Loucy (cell line): Measurements from ENCODE around the gene SRBD1.

Source experiments
- H2AFZ ChIP-seq: fragments of 200-600 bp; sonication (generic); 2 replicates; pipeline ENCODE4 v1.6.0; 2016; ENCODE audit warnings: antibody characterized with exemption, mild to moderate bottlenecking, low read length, moderate library complexity
- H3F3A ChIP-seq: fragments of 200-600 bp; 2 replicates; pipeline ENCODE4 v1.6.0; 2016; ENCODE audit warnings: antibody characterized with exemption, low read depth, mild to moderate bottlenecking
- H3K27me3 ChIP-seq: fragments of 200-600 bp; sonication (generic); 2 replicates; pipeline ENCODE4 v1.6.1; 2014; ENCODE audit warnings: low read length, mild to moderate bottlenecking; ENCODE audit not compliant: insufficient read depth, poor library complexity, severe bottlenecking
- H3K36me3 ChIP-seq: fragments of 200-600 bp; sonication (generic); 2 replicates; pipeline ENCODE4 v1.6.1; 2016; ENCODE audit warnings: low read length; ENCODE audit not compliant: insufficient read depth
- H3K4me1 ChIP-seq: fragments of 200-600 bp; sonication (generic); 2 replicates; pipeline ENCODE4 v1.5.1; 2014; ENCODE audit warnings: low read length, mild to moderate bottlenecking; ENCODE audit not compliant: insufficient read depth, poor library complexity, severe bottlenecking
- H3K4me2 ChIP-seq: fragments of 200-600 bp; sonication (generic); 2 replicates; pipeline ENCODE4 v1.6.0; 2014; ENCODE audit warnings: antibody characterized with exemption, low read length, low read depth, mild to moderate bottlenecking; ENCODE audit not compliant: poor library complexity, severe bottlenecking
- H3K4me3 ChIP-seq: fragments of 200-600 bp; sonication (generic); 2 replicates; pipeline ENCODE4 v1.5.1; 2014; ENCODE audit warnings: low read length, mild to moderate bottlenecking, mixed read lengths; ENCODE audit not compliant: poor library complexity, severe bottlenecking
- H3K79me2 ChIP-seq: fragments of 200-600 bp; sonication (generic); 2 replicates; pipeline ENCODE4 v1.6.1; 2014; ENCODE audit warnings: low read length; ENCODE audit not compliant: insufficient read depth
- H3K9ac ChIP-seq: fragments of 200-600 bp; sonication (generic); 2 replicates; pipeline ENCODE4 v1.6.0; 2014; ENCODE audit warnings: mild to moderate bottlenecking, low read depth, low read length, moderate library complexity; ENCODE audit not compliant: poor library complexity, severe bottlenecking
- H3K9me2 ChIP-seq: fragments of 200-600 bp; sonication (generic); replicated peaks from 2 replicates; pipeline ENCODE4 v1.6.1; 2016; ENCODE audit warnings: low read depth, low read length, mixed read lengths
- H3K9me3 ChIP-seq: fragments of 200-600 bp; sonication (generic); 2 replicates; pipeline ENCODE4 v1.6.1; 2014; ENCODE audit warnings: mild to moderate bottlenecking, antibody characterized with exemption, low read length, low read depth; ENCODE audit not compliant: insufficient read depth
- H4K20me1 ChIP-seq: fragments of 200-600 bp; sonication (generic); 2 replicates; pipeline ENCODE4 v1.6.0; 2014; ENCODE audit warnings: antibody characterized with exemption, low read length, mild to moderate bottlenecking; ENCODE audit not compliant: insufficient read depth, poor library complexity, severe bottlenecking
- CTCF ChIP-seq: fragments of 200-600 bp; sonication (generic); conservative IDR thresholded peaks from 2 replicates; pipeline ENCODE4 v1.5.1; 2014; ENCODE audit warnings: mild to moderate bottlenecking, antibody characterized with exemption, low read length
- EZH2phosphoT487 ChIP-seq: fragments of 200-600 bp; IDR thresholded peaks from 2 replicates; pipeline ENCODE4 v1.6.1; 2018; ENCODE audit warnings: antibody characterized with exemption, mild to moderate bottlenecking, moderate library complexity, borderline replicate concordance

Gene SRBD1

GRCh38 chr2:45616658-45617411, 5.8 kb upstream of the SRBD1 start:
- no peaks in the 10 kb centered on the region for H3K27me3 ChIP-seq
- H3K9me2 ChIP-seq = no peaks in the 10 kb centered on the region
- TF ChIP-seq CTCF (no peak), EZH2phosphoT487 (no peak)
- no peaks in the 10 kb centered on the region for H3K36me3 ChIP-seq
- H3K79me2 ChIP-seq = no peaks in the 10 kb centered on the region
- H3K9ac ChIP-seq = no peak overlapping the region
- H2AFZ ChIP-seq = no peak overlapping the region
- no peaks in the 10 kb centered on the region for H3F3A ChIP-seq
- H3K9me3 ChIP-seq = no peaks in the 10 kb centered on the region
- H3K4me1 ChIP-seq = peaks cover 2% of the 10 kb centered on the region
- H4K20me1 ChIP-seq = no peaks in the 10 kb centered on the region
- no peak overlapping the region for H3K4me3 ChIP-seq
- H3K4me2 ChIP-seq = no peak overlapping the region

GRCh38 chr2:45614871-45615415, 3.9 kb upstream of the SRBD1 start:
- Histone ChIP-seq H3F3A (no peaks in the 10 kb centered on the region), H3K27me3 (no peaks in the 10 kb centered on the region), H3K4me1 (peaks cover 12% of the 10 kb centered on the region), H3K4me2 (no peak overlapping the region), H2AFZ (no peak overlapping the region), H3K9me3 (no peaks in the 10 kb centered on the region), H3K79me2 (peaks cover 6% of the 10 kb centered on the region), H3K36me3 (no peaks in the 10 kb centered on the region), H3K9me2 (no peaks in the 10 kb centered on the region), H3K9ac (no peak overlapping the region), H3K4me3 (no peak overlapping the region), H4K20me1 (peaks cover 4% of the 10 kb centered on the region)
- TF ChIP-seq CTCF (no peak), EZH2phosphoT487 (no peak)

GRCh38 chr2:45614330-45614729, 3.3 kb upstream of the SRBD1 start:
- peaks cover 18% of the 10 kb centered on the region for H3K4me1 ChIP-seq
- no peaks in the 10 kb centered on the region for H3K27me3 ChIP-seq
- H3K4me2 ChIP-seq = no peak overlapping the region
- H3K79me2 ChIP-seq = peaks cover 12% of the 10 kb centered on the region
- no peak overlapping the region for H2AFZ ChIP-seq
- H3K9me2 ChIP-seq = no peaks in the 10 kb centered on the region
- H3F3A ChIP-seq = no peaks in the 10 kb centered on the region
- H3K36me3 ChIP-seq = no peaks in the 10 kb centered on the region
- H4K20me1 ChIP-seq = peaks cover 5% of the 10 kb centered on the region
- H3K9me3 ChIP-seq = no peaks in the 10 kb centered on the region
- H3K4me3 ChIP-seq = no peak overlapping the region
- H3K9ac ChIP-seq = no peak overlapping the region
- TF ChIP-seq EZH2phosphoT487 = no peak
- TF ChIP-seq CTCF = no peak
